GM03348 (cell line): ENCODE results near the gene RBMX.
"Not testable (repeated sequence)": the region's sequence is repeated elsewhere in the genome, so short reads cannot be mapped to it uniquely, and the experiment has no call there.

Experiments
- DNase-seq: peaks from one replicate; pipeline ENCODE4 v3.0.0; 2012; ENCODE audit warnings: low spot score

RBMX gene

DNA sequence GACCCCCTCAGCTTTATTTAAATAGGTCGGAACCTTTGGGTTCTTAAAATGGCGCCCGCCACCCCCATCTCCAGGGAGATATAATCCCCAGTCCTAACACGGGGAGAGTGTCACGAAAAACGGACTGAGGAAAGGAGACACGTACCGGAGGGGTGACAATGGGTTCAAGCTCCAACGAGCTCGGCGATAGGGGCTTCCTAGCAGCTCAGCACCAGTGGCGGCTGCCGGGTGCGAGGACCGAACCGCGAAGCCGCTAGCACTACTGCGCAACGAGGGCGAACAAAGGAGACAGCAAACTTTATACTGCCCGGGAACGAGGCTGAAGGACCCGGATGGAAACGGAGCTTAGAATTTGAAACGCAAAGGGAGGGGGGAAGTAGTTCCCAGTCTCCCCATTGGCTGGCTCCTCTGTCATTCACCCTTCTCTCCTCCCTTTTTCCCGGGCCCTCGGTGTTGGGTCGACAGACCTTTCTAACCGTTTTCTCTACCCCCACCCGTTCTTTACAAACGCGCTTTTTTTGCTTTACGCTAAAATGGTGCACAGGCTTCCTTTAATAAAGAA is at the start of gene RBMX:
Gene RBMX (minus strand): TSS at position 274 of the 562 bp plus-strand sequence. CDS start 1,298 bp downstream, outside the sequence.
- peak; percentile 95 for DNase-seq

DNA sequence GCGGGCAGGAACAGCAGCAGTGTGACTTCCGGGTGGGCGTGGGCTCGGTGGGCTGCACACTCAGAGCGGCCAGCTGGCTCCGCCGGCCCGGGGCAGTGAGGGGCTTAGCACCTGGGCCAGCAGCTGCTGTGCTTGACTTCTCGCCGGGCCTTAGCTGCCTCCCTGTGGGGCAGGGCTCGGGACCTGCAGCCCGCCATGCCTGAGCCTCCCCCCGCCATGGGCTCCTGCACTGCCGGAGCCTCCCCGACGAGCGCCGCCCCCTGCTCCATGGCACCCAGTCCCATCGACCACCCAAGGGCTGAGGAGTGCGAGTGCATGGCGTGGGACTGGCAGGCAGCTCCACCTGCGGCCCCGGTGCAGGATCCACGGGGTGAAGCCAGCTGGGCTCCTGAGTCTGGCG is 40.9 kb upstream of the RBMX start:
- DNase-seq = not testable (repeated sequence)

DNA sequence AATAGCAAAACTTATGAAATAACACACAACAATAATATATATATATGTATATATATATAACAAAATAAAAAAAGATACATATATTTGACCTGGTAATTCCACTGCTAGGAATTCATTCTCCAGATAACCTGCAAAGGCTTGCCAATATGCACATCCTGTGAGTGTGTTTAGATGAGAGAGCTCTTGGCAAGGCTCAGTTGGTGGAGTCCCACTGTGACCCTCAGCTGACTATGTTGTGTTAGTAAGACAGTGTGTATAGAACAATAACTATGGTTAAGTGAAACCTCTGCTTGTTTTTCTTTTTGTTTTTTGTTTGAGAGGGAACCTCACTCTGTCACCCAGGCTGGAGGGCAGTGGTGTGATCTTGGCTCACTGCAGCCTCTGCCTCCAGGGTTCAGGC is 39.5 kb upstream of the RBMX start:
- no peak for DNase-seq

DNA sequence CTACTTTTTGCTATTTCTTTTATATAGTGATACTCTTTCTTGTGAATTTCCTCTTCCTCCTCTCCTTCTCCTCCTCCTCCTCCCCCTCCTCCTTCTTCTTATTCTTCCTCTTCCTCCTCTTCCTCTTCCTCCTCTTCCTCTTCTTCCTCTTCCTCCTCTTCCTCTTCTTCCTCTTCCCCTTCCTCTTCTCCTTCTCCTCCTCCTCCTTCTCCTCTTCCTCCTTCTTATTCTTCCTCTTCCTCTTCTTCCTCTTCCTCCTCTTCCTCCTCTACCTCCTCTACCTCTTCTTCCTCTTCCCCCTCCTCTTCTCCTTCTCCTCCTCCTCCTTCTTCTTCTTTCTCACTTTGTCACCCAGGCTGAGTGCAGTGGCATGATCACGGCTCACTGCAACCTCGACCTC is 36.3 kb upstream of the RBMX start:
- DNase-seq = no peak

DNA sequence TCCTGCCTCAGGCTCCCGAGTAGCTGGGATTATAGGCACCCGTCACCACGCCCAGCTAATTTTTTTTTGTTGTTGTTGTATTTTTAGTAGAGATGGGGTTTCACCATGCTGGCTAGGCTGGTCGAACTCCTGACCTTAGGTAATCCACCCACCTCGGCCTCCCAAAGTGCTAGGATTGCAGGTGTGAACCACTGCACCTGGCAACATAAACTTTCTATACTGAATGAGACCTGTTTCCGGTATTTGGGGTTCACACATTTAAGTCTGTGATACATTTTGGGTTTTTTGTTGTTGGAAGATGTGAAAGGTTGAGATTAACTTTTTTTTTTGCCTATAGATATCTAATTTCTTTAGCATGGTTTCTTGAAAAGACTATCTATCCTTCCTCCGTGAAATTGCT is 31.1 kb upstream of the RBMX start:
- not testable (repeated sequence) for DNase-seq

DNA sequence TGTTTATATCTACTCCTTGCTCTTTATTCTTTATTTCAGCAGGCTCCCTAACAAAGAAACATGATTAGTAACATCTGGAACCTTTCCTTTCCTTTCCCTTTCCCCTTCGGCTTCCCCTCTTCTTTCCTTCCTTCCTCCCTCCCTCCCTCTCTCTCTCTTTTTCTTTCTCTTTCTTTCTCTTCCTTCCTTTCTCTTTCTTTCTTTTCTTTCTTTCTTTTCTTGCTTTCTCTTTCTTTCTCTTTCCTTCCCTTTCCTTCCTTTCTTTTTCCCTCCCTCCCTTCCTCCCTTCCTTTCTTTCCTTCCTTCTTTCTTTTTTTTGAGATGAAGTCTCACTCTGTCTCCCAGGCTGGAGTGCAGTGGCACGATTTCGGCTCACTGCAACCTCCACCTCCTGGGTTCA is 30.7 kb upstream of the RBMX start:
- no peak for DNase-seq

DNA sequence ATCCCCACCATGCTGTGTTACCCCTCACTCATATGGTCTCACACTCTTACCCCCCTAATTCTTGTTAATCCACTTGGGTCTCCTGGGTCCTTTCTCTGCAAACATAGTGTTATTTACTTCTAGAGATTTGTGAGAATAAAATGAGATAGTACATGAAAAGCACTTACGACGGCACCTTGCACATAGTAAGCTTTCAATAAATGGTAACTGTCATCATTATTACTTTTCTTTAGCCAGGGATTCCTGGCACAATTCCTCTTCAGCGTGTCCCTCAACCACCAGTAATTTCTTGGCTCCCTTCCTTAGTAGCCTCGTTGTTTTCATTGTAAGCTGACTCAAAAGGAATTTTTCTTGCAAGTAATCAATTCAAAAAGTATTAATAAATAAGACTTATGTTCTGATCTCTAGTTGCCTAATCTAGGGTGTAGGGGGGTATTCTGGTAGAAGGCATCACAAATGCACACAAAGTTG is 30.1 kb upstream of the RBMX start:
- peak; percentile 5 for DNase-seq

DNA sequence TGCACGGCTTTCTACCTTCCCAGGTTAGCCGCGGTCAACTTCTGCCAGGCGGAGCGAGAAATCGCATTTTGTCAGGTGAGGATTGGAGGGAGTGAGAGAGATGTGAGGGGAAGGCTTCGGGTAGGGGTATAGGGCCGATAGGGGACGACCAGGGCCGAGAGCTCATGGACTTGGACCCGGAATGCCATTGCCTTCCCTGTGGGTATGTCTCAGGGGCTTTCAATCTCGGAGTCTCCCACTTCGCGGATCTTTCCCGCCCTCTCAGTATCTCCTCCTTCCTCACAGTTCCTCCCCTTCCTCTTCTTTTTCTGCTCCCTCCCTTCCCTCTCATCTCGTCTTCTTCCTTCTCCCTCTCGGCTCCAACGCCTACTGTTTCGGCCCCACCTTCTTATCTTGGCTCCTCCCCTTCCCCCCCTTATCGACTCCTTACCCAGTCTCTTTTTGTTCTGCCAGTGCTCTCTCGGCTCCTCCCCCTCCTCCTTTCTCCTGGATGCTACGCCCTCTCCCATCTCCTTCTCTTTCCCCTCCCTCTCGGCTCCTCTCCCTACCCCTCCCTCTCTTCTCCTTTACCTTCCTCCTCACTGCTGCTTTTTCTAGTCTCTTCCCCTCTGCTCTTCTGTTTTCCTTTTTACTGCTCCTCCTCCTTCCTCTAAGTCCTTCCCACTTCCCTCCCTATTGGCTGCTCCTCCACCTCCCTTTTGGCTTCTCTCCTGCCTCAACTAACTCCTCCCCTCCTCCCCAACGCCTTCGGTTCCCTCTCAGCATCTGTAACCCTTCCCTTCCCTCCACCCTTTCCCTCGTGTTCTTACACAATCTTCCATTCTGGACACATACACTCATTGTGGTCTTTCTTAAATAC is 29.4 kb upstream of the RBMX start:
- DNase-seq = peak; percentile 80

DNA sequence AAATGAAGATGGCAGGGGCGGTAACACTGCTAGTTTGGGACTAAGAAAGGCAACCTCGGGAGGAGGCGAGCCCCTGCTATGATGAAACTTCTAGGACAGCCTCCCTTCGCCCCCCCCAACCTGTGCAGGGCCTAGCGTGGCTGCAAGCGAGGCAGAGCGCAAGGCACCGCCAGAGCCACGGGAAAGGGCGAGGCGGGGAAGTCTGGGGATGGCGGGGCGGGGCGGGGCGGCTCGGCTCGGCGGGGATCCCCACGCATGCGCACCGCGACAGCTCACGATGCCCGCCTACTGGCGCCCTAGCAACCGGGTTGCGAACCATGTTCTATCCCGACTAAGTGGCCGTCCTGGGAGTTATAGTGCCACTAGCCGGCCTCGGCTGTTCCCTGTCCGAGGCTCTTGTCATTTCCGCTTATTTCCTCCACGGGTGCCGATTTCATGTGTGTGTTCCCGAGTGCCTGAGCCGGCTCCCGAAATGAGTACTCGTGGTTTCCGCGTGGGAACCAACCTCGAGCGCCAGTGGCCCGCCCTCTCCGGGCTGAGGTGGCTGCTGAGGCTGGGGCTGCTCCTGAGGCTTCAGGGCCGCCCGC is 28.7 kb upstream of the RBMX start:
- DNase-seq = peak; percentile 95

DNA sequence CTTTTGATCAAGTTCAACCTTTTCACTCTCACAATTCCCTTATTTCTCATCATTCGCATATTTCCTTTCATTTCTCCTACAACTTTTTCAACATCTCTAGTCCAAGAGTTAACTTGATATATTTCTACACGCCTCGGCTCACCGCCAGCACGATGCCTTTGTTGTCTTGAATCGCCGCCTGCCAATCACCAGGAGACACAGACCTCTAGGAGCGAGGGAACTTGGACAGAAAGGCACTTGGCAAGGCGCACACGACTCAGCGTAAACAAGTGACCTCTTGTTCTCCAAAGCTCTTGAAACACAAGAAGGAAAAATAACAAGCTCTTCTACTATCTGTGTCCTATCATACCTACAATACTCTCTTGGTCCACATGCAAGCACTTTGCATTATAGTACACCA is 27.1 kb upstream of the RBMX start:
- DNase-seq = no peak

DNA sequence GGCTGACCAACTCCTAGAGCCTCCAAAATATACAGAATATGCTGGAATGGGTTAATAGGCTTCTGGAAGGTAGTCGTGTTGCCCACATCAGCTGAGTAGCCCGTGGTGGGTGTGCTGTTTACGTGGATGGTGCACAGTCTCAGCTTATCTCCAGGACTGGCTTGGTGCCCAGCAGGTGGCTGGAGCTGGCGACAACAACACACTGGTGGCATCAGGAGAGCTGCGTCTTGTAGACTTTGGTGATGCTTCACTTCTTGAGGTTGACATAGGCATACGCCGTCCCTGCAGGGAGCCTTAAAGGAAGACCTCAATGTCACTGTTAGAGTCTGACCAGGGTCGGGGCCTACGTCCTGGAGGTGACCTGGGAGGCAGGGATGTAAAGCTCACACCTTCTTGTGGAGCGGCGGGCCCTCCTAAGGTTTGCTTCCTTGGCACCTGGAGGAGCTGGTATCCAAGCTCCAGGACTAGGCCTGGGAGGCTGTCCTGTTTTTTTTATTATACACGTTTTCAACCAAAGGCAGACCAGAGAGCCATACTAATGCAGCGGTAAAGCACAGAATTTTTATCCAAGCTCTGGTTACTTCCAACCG is 26.5 kb upstream of the RBMX start:
- no peak for DNase-seq

DNA sequence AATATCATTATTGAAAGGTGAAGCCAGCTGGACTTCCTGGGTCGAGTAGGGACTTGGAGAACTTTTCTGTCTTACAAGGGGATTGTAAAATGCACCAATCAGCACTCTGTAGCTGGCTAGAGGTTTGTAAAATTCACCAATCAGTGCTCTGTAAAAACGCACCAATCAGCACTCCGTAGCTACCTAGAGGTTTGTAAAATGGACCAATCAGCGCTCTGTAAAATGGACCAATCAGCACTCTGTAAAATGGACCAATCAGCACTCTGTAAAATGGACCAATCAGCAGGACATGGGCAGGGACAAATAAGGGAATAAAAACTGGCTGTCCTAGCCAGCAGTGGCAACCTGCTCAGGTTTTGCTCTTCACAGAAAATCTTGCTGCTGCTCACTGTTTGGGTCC is 23.5 kb upstream of the RBMX start:
- not testable (repeated sequence) for DNase-seq

DNA sequence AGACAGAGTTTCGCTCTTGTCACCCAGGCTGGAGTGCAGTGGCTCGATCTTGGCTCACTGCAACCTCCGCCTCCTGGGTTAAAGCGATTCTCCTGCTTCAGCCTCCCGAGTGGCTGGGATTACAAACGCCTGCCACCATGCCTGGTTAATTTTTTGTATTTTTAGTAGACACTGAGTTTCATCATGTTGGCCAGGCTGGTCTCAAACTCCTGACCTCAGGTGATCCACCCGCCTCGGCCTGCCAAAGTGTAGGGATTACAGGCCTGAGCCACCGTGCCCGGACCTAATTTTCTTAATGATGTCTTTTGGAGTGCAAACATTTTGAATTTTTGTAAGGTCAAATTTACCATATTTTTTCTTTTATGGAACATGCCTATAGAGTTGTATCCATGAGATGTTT is 19.5 kb upstream of the RBMX start:
- not testable (repeated sequence) for DNase-seq

DNA sequence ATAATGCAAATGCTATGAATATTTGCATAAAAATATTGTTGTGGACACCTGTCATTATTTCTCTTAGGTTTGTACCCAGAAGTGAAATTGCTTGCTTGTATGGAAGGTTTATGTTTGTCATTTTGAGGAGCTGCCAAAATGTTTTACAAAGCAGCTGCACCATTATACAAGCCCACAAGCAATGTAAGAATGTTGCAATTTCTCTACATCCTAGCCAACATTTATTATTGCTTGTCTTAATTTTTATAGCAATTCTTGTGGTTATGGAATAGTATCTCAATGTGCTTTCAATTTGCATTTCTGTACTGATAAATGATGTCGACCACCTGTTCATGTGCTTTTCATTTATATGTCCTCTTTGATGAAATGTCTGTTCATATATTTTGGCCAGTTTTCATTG is 18.7 kb upstream of the RBMX start:
- DNase-seq = no peak

DNA sequence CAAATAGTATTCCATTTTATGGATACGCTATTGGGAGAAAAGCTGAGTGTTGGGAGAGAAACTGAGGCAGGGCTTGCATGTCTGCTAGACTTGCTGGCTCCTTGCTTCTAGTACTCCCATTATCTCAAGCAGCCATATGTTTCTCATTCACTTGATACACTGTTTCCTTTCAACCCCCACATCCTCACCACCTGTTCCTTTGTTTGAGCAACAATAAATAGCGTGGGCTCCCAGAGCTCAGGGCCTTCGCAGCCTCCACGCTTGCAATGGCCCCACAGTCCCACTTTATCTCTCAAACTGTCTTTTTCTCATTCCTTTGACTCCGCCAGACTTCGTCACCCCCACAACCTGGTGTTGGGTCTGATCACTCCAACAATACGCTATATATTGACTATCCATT is 18.2 kb upstream of the RBMX start:
- not testable (repeated sequence) for DNase-seq

DNA sequence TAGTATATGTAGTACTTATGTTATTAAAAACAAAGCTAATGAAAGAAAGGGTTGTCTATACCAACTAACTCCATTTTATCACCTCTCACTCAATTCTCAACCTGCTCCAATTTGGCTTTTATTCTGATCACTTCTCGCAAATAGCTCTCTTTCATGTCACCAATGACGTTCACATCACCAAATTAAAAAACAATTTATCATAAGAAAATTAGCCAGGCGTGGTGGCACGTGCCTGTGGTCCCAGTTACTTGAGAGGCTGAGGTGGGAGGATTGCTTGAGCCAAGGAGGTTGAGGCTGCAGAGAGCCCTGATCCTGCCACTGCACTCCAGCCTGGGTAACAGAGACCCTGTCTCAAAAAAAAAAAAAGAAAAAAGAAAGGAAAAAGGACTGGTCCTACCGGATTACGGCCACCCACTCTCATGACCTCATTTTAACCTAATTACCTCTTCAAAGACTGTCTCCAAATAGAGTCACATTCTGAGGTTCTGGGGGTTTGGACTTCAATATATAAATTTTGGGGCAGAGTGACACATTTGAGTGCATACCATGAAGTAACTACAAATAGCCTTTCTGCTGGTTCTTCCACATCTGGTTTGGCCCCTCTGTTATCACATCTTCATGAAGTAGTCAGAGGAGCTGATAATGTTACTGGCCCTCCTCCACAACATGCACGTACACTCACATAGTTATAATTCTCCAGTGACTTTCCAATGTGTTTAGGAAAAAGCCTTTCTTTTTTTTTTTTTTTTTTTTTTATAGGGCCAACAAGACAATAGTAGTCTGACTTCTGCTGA is 15.8 kb upstream of the RBMX start:
- DNase-seq = no peak

DNA sequence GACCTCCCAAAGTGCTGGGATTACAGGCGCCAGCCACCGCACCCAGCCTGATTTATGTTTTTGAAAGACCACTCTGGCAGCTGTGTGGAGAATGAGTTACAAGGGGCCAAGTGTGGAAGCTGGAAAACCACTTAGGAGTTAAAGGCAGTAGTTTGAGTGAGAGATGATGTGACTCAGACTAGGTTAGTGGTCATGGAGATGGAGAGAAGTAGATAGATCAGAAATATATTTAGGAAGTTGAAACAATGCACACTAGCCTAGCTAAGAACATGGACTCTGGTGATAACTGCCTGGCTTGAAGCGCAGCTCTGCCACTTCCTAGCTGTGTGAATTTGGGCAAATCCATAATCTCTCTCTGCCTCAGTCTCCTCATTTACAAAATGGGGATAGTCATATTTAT is 11.9 kb upstream of the RBMX start:
- DNase-seq = no peak

DNA sequence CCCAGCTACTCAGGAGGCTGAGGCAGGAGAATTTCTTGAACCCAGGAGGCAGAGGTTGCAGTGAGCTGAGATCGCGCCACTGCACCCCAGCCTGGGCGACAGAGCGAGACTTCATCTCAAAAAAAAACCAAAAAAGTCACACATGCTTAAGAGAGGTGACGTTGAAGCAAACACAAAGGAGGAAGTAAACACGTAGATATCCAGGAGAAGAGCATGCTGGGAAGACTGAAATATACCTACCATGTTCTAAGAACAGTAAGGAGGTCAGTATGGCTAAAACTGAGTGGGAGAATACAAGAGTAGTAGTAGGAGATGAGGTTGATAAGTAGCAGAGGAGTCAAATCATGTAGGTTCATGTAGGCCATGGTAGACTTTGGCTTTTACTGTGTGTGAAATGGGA is 10.1 kb upstream of the RBMX start:
- not testable (repeated sequence) for DNase-seq

DNA sequence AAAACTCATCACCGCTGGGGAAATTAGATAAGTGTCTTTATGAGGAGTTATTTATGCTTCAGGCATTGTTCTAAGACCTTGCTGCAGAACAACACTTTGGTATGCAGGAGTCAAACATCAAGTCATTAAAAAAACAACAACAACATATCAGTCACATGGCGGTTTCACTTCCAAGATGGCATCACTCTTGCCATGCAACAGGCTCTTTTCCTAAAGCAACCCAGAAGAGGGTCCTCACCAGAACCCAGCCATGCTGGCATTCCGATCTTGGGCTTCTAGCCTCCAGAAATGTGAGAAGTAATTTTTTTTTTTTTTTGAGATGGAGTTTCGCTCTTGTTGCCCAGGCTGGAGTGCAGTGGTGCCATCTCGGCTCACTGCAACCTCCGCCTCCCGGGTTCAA is 8.7 kb upstream of the RBMX start:
- DNase-seq = no peak

DNA sequence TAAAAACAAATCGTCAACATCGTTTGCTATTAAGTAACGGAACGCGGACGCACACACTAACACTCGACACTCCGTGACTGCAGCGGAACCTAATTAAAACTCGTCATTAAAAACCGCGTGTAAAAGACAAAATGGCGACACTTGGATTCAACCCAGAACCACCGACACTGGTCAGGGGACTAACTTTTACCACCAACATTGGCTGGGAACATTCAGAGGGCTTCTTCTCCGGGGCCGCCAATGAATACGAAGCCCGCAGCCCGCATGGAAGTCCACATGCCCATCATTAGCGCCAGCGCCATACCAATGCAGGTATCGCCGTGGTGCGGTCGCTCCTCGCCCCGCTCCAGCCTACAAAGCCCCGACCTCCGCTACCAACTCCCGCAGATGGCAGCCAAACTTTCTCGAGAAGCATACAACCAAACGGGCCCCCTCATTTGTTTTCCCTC is 498 bp downstream of the RBMX start:
- DNase-seq = peak; percentile 28

DNA sequence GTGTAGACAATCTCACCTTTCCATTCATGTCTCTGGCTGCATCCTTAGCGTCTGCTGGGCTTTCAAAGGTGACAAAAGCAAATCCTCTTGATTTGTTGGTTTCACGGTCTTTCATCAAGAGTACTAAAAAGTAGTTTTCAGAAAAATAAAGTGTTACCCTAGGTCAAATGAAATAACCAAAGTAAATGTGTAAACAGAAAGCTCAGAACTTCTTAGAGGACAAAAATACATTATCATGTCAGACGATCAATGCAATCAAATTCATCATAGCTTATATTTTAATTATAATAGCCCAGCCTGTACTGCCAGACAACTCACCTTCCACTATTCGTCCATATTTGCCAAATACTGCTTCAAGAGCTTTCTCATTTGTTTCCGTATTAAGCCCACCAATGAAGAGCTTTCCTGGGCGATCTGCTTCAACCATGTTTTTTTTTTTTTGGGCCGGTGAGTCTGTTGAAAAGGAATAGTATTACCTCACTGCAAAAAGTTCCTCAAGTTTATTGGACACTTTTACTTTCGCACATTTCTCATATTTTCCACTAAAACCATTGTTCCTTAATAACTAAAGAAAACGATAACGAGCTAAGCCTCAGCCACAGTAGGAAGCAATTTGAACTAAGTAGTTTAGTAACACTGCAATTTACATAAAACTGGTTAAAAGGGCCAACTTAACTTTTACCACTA is 1.4 kb downstream of the RBMX start:
- DNase-seq = no peak
